NCI-H345 (cell line): ENCODE data around the gene TSHZ3.

Experiments used
- DNase-seq: peaks from one replicate; lab custom pipeline; 2025; lab: John Stamatoyannopoulos, UW

TSHZ3 gene

GRCh38 chr19:31226151-31226935 is 122.9 kb downstream of the TSHZ3 start:
- DNase-seq, result no peak
